ENCODE measurements around the gene ZNRD2.

The ZNRD2 gene

DNA sequence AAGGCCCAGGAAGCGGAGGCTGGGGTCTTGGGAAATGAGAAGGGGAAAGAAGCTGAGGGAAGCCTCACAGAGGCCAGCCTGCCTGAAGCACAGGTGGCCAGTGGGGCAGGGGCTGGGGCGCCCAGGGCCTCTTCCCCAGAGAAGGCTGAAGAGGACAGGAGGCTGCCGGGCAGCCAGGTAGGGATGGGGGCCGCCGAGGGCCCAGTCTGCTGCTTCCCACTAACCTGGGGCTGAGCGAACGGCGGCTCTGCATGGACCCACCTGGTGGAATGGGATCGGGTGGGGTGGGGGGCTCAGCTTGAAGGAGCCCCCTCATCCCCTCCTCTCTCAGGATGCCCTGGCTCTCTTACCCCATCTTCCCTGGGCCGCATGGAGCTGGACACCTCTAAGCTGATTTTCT lies 13.3 kb downstream of the ZNRD2 start (continued):
- TF ChIP-seq, protein P1, sequence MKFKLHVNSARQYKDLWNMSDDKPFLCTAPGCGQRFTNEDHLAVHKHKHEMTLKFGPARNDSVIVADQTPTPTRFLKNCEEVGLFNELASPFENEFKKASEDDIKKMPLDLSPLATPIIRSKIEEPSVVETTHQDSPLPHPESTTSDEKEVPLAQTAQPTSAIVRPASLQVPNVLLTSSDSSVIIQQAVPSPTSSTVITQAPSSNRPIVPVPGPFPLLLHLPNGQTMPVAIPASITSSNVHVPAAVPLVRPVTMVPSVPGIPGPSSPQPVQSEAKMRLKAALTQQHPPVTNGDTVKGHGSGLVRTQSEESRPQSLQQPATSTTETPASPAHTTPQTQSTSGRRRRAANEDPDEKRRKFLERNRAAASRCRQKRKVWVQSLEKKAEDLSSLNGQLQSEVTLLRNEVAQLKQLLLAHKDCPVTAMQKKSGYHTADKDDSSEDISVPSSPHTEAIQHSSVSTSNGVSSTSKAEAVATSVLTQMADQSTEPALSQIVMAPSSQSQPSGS (tag by site-specific recombination; IDR thresholded peaks at IDR 0.05; ENCODE audit: low read depth) = no peak

DNA sequence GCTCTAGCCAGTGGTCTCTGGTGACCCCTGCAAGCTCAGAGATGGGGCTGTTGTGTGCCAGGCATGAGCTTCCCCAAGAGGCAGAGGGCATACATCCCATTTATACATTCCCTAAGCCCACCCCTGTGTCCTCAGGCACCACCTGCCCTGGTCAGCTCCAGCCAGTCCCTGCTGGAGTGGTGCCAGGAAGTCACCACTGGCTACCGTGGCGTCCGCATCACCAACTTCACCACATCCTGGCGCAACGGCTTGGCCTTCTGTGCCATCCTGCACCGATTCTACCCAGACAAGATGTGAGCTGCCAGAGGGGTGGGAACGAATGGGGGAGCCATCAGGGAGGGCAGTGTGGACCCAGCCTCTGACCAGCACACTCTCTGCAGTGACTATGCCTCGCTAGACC lies 13.8 kb downstream of the ZNRD2 start:
- ChIA-PET POLR2A (interaction anchor here (0.9 to 1.3 kb wide), 2 partner anchors 11 to 31 kb away, joined by 3 read pairs; no protein-coding TSS in a partner anchor), CTCF (interaction anchor here (1.7 kb wide), 1 partner anchor 10 kb away, joined by 6 read pairs; no protein-coding TSS in a partner anchor)
- no peak for TF ChIP-seq ZNF266 (tag by site-specific recombination; IDR thresholded peaks at IDR 0.05; ENCODE audit: low read depth)
- TF ChIP-seq ZNF391 (tag by site-specific recombination; IDR thresholded peaks at IDR 0.05; ENCODE audit: borderline replicate concordance, low read depth) = no peak
- no peak for TF ChIP-seq ZNF555 (tag by site-specific recombination; conservative IDR thresholded peaks at IDR 0.05)
- TF ChIP-seq ZBTB48 (tag by site-specific recombination; IDR thresholded peaks at IDR 0.05) = no peak
- no peak for TF ChIP-seq ZNF354C (tag by site-specific recombination; IDR thresholded peaks at IDR 0.05; ENCODE audit: borderline replicate concordance, low read depth)
- TF ChIP-seq YY2 (tag by site-specific recombination; IDR thresholded peaks at IDR 0.05) = no peak
- TF ChIP-seq, protein P1 (tag by site-specific recombination; IDR thresholded peaks at IDR 0.05; ENCODE audit: low read depth) = no peak
- no peak for TF ChIP-seq ZNF530 (tag by site-specific recombination; IDR thresholded peaks at IDR 0.05; ENCODE audit: low read depth)
- H3K4me3 ChIP-seq (ENCODE audit: low read depth, low read length) = no peak overlapping the region
- H3K4me1 ChIP-seq (ENCODE audit: control insufficient read depth, insufficient read depth, low read length) = no peaks in the 10 kb centered on the region
- H3K27ac ChIP-seq (ENCODE audit: extremely low read depth, low read depth, low read length) = no peak overlapping the region
- H3K9me3 ChIP-seq (ENCODE audit: control insufficient read depth, insufficient read depth, low read depth, low read length) = no peaks in the 10 kb centered on the region
- peaks cover 0 to 7% of the 10 kb centered on the region in 2 experiments; a peak in 1 of 3 replicates for H3K36me3 ChIP-seq (ENCODE audit: control insufficient read depth in 2 of 2, insufficient read depth in 1 of 2, low read length in 2 of 2)

DNA sequence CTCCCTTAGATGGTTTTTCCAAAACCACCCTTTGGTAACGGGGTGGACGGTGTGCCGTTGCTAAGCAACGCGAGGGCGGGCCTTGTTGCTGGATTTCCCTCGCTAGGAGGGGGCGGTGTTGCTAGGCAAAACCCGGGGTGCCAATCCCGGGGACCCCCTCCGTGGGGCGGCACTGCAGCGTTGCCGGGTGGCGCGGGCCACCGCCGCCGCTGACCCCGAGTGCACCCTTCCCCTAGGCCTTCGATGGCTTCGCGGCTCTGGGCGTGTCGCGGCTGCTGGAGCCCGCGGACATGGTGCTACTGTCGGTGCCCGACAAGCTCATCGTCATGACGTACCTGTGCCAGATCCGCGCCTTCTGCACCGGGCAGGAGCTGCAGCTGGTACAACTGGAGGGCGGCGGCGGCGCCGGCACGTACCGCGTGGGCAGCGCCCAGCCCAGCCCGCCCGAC lies 14.5 kb downstream of the ZNRD2 start:
- Histone ChIP-seq H3K27ac (ENCODE audit: extremely low read depth, low read depth, low read length) (no peak overlapping the region), H3K4me3 (ENCODE audit: low read depth, low read length) (no peak overlapping the region), H3K36me3 (ENCODE audit: control insufficient read depth in 2 of 2, insufficient read depth in 1 of 2, low read length in 2 of 2) (peaks cover 0 to 7% of the 10 kb centered on the region in 2 experiments; a peak in 1 of 3 replicates), H3K4me1 (ENCODE audit: control insufficient read depth, insufficient read depth, low read length) (no peaks in the 10 kb centered on the region), H3K9me3 (ENCODE audit: control insufficient read depth, insufficient read depth, low read depth, low read length) (no peaks in the 10 kb centered on the region)
- POLR2A ChIA-PET = interaction anchor here (1.3 kb wide), 1 partner anchor 30 kb away, joined by 3 read pairs; no protein-coding TSS in a partner anchor
- CTCF ChIA-PET = interaction anchor here (1.4 to 1.7 kb wide), 2 partner anchors 10 to 14 kb away, joined by 3 to 6 read pairs; no protein-coding TSS in a partner anchor
- TF ChIP-seq ZNF768 (tag by site-specific recombination; IDR thresholded peaks at IDR 0.05) (no peak), ZNF114 (tag by site-specific recombination; IDR thresholded peaks at IDR 0.05) (no peak), KLF1 (tag by site-specific recombination; IDR thresholded peaks at IDR 0.05) (peak; percentile 27; the same call in 1 of the 2 replicates)
- TF ChIP-seq, protein P2, sequence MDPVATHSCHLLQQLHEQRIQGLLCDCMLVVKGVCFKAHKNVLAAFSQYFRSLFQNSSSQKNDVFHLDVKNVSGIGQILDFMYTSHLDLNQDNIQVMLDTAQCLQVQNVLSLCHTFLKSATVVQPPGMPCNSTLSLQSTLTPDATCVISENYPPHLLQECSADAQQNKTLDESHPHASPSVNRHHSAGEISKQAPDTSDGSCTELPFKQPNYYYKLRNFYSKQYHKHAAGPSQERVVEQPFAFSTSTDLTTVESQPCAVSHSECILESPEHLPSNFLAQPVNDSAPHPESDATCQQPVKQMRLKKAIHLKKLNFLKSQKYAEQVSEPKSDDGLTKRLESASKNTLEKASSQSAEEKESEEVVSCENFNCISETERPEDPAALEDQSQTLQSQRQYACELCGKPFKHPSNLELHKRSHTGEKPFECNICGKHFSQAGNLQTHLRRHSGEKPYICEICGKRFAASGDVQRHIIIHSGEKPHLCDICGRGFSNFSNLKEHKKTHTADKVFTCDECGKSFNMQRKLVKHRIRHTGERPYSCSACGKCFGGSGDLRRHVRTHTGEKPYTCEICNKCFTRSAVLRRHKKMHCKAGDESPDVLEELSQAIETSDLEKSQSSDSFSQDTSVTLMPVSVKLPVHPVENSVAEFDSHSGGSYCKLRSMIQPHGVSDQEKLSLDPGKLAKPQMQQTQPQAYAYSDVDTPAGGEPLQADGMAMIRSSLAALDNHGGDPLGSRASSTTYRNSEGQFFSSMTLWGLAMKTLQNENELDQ (tag by site-specific recombination; IDR thresholded peaks at IDR 0.05; ENCODE audit: low read depth) = no peak
